Ishikawa (cell line): ENCODE data around the gene MTUS2.

Experiments used
- CREB1 ChIP-seq: IDR thresholded peaks from 2 replicates; pipeline ENCODE4 v1.6.1; 2012; ENCODE audit warnings: low read depth
- EP300 ChIP-seq: IDR thresholded peaks from 2 replicates; pipeline ENCODE4 v1.6.1; 2012; ENCODE audit warnings: borderline replicate concordance
- MAX ChIP-seq: IDR thresholded peaks from 2 replicates; pipeline ENCODE4 v1.6.1; 2012
- NFIC ChIP-seq: IDR thresholded peaks from 2 replicates; pipeline ENCODE4 v1.6.1; 2012
- RAD21 ChIP-seq: IDR thresholded peaks from 2 replicates; pipeline ENCODE4 v1.6.1; 2012; ENCODE audit warnings: low read depth
- TAF1 ChIP-seq: IDR thresholded peaks from 2 replicates; pipeline ENCODE4 v1.6.1; 2012; ENCODE audit warnings: low read depth, mild to moderate bottlenecking
- TEAD4 ChIP-seq: IDR thresholded peaks from 2 replicates; pipeline ENCODE4 v1.6.1; 2012
- USF1 ChIP-seq: IDR thresholded peaks from 2 replicates; pipeline ENCODE4 v1.6.1; 2012
- YY1 ChIP-seq: IDR thresholded peaks from 2 replicates; pipeline ENCODE4 v1.6.1; 2012; ENCODE audit warnings: low read depth

- TF ChIP-seq TEAD4, result no peak
- no peak for TF ChIP-seq TAF1
- no peak for TF ChIP-seq MAX
- no peak for TF ChIP-seq EP300
- no peak for TF ChIP-seq RAD21
- TF ChIP-seq YY1, result no peak
- no peak for TF ChIP-seq NFIC
- TF ChIP-seq USF1, result no peak
- TF ChIP-seq CREB1, result no peak
Observed at GRCh38 chr13:29281932-29282495, 461.9 kb downstream of the MTUS2 start.
